Lower leg skin (tissue), 3 donors: ENCODE results near the gene ANK3.

Experiments used
- POLR2A ChIP-seq, 2 donors: fragments of 450-650 bp; IDR thresholded peaks; one replicate each; pipeline ENCODE4 v1.6.1; 2016 to 2017; ENCODE audit warnings: antibody characterized with exemption in 2 of 2, mild to moderate bottlenecking in 1 of 2, moderate library complexity in 1 of 2
- TF ChIP-seq, protein P1 (sequence below), 3 donors: fragments of 450-650 bp; IDR thresholded peaks; one replicate each; pipeline ENCODE4 v1.5.1; 2016; ENCODE audit warnings: antibody characterized with exemption in 3 of 3, mild to moderate bottlenecking in 3 of 3, moderate library complexity in 2 of 3

GRCh38 chr10:60044971-60045370 is 344.7 kb downstream of the ANK3 start:
- no peak for TF ChIP-seq POLR2A (IDR thresholded peaks at IDR 0.05)
- TF ChIP-seq, protein P1, sequence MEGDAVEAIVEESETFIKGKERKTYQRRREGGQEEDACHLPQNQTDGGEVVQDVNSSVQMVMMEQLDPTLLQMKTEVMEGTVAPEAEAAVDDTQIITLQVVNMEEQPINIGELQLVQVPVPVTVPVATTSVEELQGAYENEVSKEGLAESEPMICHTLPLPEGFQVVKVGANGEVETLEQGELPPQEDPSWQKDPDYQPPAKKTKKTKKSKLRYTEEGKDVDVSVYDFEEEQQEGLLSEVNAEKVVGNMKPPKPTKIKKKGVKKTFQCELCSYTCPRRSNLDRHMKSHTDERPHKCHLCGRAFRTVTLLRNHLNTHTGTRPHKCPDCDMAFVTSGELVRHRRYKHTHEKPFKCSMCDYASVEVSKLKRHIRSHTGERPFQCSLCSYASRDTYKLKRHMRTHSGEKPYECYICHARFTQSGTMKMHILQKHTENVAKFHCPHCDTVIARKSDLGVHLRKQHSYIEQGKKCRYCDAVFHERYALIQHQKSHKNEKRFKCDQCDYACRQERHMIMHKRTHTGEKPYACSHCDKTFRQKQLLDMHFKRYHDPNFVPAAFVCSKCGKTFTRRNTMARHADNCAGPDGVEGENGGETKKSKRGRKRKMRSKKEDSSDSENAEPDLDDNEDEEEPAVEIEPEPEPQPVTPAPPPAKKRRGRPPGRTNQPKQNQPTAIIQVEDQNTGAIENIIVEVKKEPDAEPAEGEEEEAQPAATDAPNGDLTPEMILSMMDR (IDR thresholded peaks at IDR 0.05), result no peak
